H9 (cell line): ENCODE results near the gene WDFY3. TPM values are rescaled to one million over a fixed set of nuclear protein-coding genes. Genes with fewer than 3 reads are reported as not detected.

ENCODE experiments used
- DNase-seq: peaks from one replicate; pipeline ENCODE4 v3.0.0-alpha.2; 2017
- H2AFZ ChIP-seq: one replicate; pipeline ENCODE4 v1.6.1; 2013; ENCODE audit warnings: mild to moderate bottlenecking, low read length, control low read depth, moderate library complexity
- H2AK5ac ChIP-seq: 2 replicates; pipeline ENCODE4 v1.6.1; 2013; ENCODE audit warnings: low read length, control low read depth, mixed read lengths; ENCODE audit not compliant: insufficient read length
- H2BK120ac ChIP-seq: one replicate; pipeline ENCODE4 v1.6.1; 2013; ENCODE audit warnings: low read depth, mild to moderate bottlenecking, low read length, control low read depth, inconsistent platforms; ENCODE audit not compliant: poor library complexity, severe bottlenecking
- H2BK12ac ChIP-seq: 2 replicates; pipeline ENCODE4 v1.6.1; 2013; ENCODE audit warnings: low read length, control low read depth, mixed read lengths, low read depth; ENCODE audit not compliant: insufficient read length
- H2BK15ac ChIP-seq: 2 replicates; pipeline ENCODE4 v1.6.1; 2013; ENCODE audit warnings: low read depth, low read length, control low read depth
- H2BK20ac ChIP-seq: one replicate; pipeline ENCODE4 v1.6.1; 2013; ENCODE audit warnings: low read depth, mild to moderate bottlenecking, low read length, control low read depth, inconsistent platforms; ENCODE audit not compliant: poor library complexity, severe bottlenecking
- H2BK5ac ChIP-seq: 2 replicates; pipeline ENCODE4 v1.6.1; 2013; ENCODE audit warnings: low read length, control low read depth, mixed read lengths; ENCODE audit not compliant: insufficient read length
- H3K14ac ChIP-seq: 2 replicates; pipeline ENCODE4 v1.6.1; 2013; ENCODE audit warnings: low read length, control low read depth; ENCODE audit not compliant: insufficient read depth
- H3K18ac ChIP-seq: 2 replicates; pipeline ENCODE4 v1.6.1; 2013; ENCODE audit warnings: low read depth, mild to moderate bottlenecking, mixed read lengths, low read length, control low read depth; ENCODE audit not compliant: insufficient read length
- H3K23ac ChIP-seq: 2 replicates; pipeline ENCODE4 v1.6.1; 2013; ENCODE audit warnings: low read length, control low read depth, mixed read lengths, low read depth; ENCODE audit not compliant: insufficient read length
- H3K23me2 ChIP-seq: 2 replicates; pipeline ENCODE4 v1.6.1; 2013; ENCODE audit warnings: low read depth, mild to moderate bottlenecking, mixed read lengths, low read length, control low read depth; ENCODE audit not compliant: insufficient read length, poor library complexity, severe bottlenecking
- H3K27ac ChIP-seq: 2 replicates; pipeline ENCODE4 v1.5.1; 2013; ENCODE audit warnings: low read length, control low read depth, mixed read lengths, low read depth; ENCODE audit not compliant: insufficient read length
- H3K27me3 ChIP-seq: 2 replicates; pipeline ENCODE4 v1.6.1; 2013; ENCODE audit warnings: low read length, control low read depth, inconsistent platforms; ENCODE audit not compliant: insufficient read depth
- H3K4ac ChIP-seq: 2 replicates; pipeline ENCODE4 v1.6.1; 2013; ENCODE audit warnings: low read depth, mild to moderate bottlenecking, control low read depth, inconsistent platforms, low read length, moderate library complexity
- H3K4me1 ChIP-seq: 2 replicates; pipeline ENCODE4 v1.6.1; 2013; ENCODE audit warnings: low read length, control low read depth, inconsistent platforms; ENCODE audit not compliant: insufficient read depth
- H3K4me2 ChIP-seq: 2 replicates; pipeline ENCODE4 v1.6.1; 2013; ENCODE audit warnings: low read length, control low read depth, mixed read lengths; ENCODE audit not compliant: insufficient read length, insufficient read depth
- H3K56ac ChIP-seq: 2 replicates; pipeline ENCODE4 v1.6.1; 2013; ENCODE audit warnings: low read depth, mild to moderate bottlenecking, mixed read lengths, low read length, control low read depth; ENCODE audit not compliant: insufficient read length
- H3K79me1 ChIP-seq: 2 replicates; pipeline ENCODE4 v1.6.1; 2013; ENCODE audit warnings: low read depth, mild to moderate bottlenecking, moderate library complexity, low read length, control low read depth, inconsistent platforms; ENCODE audit not compliant: insufficient read depth, poor library complexity, severe bottlenecking
- H3K79me2 ChIP-seq: 2 replicates; pipeline ENCODE4 v1.6.1; 2013; ENCODE audit warnings: low read length, control low read depth, inconsistent platforms; ENCODE audit not compliant: insufficient read depth
- H3K9ac ChIP-seq: 2 replicates; pipeline ENCODE4 v1.6.1; 2013; ENCODE audit warnings: low read length, control low read depth, mixed read lengths; ENCODE audit not compliant: insufficient read length; ENCODE audit errors: extremely low read depth
- H3K9me3 ChIP-seq: one replicate; pipeline ENCODE4 v1.6.1; 2013; ENCODE audit warnings: low read depth, low read length, inconsistent platforms; ENCODE audit not compliant: control insufficient read depth
- H3T11ph ChIP-seq: one replicate; pipeline ENCODE4 v1.6.1; 2013; ENCODE audit warnings: mild to moderate bottlenecking, low read length, control low read depth, inconsistent platforms
- H4K20me1 ChIP-seq: one replicate; pipeline ENCODE4 v1.6.1; 2013; ENCODE audit not compliant: control insufficient read depth, insufficient read length, insufficient read depth
- H4K5ac ChIP-seq: 2 replicates; pipeline ENCODE4 v1.6.1; 2013; ENCODE audit warnings: low read depth, mild to moderate bottlenecking, mixed read lengths, low read length, control low read depth; ENCODE audit not compliant: insufficient read length
- H4K8ac ChIP-seq: replicated peaks from 2 replicates; pipeline ENCODE4 v1.6.1; 2013; ENCODE audit warnings: low read length, control low read depth, mixed read lengths, low read depth; ENCODE audit not compliant: insufficient read length
- H4K91ac ChIP-seq: 2 replicates; pipeline ENCODE4 v1.6.1; 2013; ENCODE audit warnings: low read depth, mild to moderate bottlenecking, moderate library complexity, mixed read lengths, low read length, control low read depth; ENCODE audit not compliant: insufficient read length
- H3K27ac Mint-ChIP-seq, 3 experiments: 2 replicates in 2 of 3; 3 replicates in 1 of 3; pipeline ENCODE4 v1.8.0; 2020 to 2021; ENCODE audit warnings: mixed read lengths in 3 of 3, mild to moderate bottlenecking in 1 of 3, moderate library complexity in 1 of 3
- H3K27me3 Mint-ChIP-seq: 2 replicates; pipeline ENCODE4 v1.8.0; 2021; ENCODE audit warnings: low read depth, mild to moderate bottlenecking, moderate library complexity, mixed read lengths
- H3K36me3 Mint-ChIP-seq, 3 experiments: 2 replicates in 2 of 3; 3 replicates in 1 of 3; pipeline ENCODE4 v1.8.0; 2020 to 2021; ENCODE audit warnings: low read depth in 3 of 3, mixed read lengths in 3 of 3; ENCODE audit not compliant: insufficient read depth in 1 of 3
- H3K4me1 Mint-ChIP-seq, 2 experiments: 2 replicates each; pipeline ENCODE4 v1.8.0; 2020; ENCODE audit warnings: mixed read lengths in 2 of 2
- H3K4me3 Mint-ChIP-seq, 2 experiments: 2 replicates in 1 of 2; 3 replicates in 1 of 2; pipeline ENCODE4 v1.8.0; 2020 to 2021; ENCODE audit warnings: mild to moderate bottlenecking in 2 of 2, mixed read lengths in 2 of 2, moderate library complexity in 1 of 2
- H3K9me3 Mint-ChIP-seq, 2 experiments: 2 replicates in 1 of 2; 3 replicates in 1 of 2; pipeline ENCODE4 v1.8.0; 2020; ENCODE audit warnings: mild to moderate bottlenecking in 2 of 2, mixed read lengths in 2 of 2, moderate library complexity in 1 of 2
- WGBS: extraction: QIAGEN DNeasy Blood & Tissue Kit; methylation state at CpG from one replicate; pipeline ENCODE4 v1.1.7; 2013; ENCODE audit warnings: missing lambda C conversion rate, low lambda C conversion rate, mixed read lengths; ENCODE audit not compliant: insufficient read length; ENCODE audit errors: extremely low coverage; 5-methylcytosine and 5-hydroxymethylcytosine counted together
- total RNA-seq: library from RNA; stranded (reverse); gene quantifications from 2 replicates; pipeline ENCODE4 v1.2.1, GENCODE V29; 2021
- TF ChIP-seq, protein P1 (sequence below): fragments of 200-600 bp; sonication (generic); conservative IDR thresholded peaks from 3 replicates; pipeline ENCODE4 v1.8.0; 2021; ENCODE audit warnings: antibody characterized with exemption, mild to moderate bottlenecking

Gene WDFY3
- total RNA-seq, 1 experiment from 2014 or later, result 54.6 TPM

DNA sequence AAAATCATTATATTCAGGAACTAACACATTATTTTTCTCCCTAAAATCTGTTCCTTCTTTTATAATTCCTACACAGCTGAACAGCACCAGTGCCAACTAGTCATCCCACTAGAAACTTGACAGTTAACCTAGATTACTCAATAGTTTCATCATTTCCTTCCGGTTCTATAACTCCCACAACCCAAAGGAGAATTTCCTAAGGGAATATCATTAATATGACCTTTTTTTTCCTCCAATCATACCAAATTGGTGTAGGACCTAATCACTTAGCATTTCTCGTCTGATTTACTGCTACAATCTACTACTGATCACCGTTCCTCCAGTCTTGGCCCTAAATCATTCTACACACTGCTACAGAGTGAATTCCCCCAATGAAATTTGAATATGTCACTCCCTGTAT is 45.9 kb downstream of the WDFY3 start:
- Histone ChIP-seq H2BK120ac (no peak overlapping the region), H4K5ac (no peak overlapping the region), H3K4me2 (no peak overlapping the region), H4K20me1 (no peaks in the 10 kb centered on the region), H3K4ac (no peak overlapping the region), H3K23me2 (no peaks in the 10 kb centered on the region), H2BK20ac (no peak overlapping the region), H3K27me3 (no peaks in the 10 kb centered on the region), H2AFZ (no peak overlapping the region), H2AK5ac (no peak overlapping the region), H3K4me1 (peaks cover 4% of the 10 kb centered on the region), H3K27ac (no peak overlapping the region), H3T11ph (no peak overlapping the region), H3K23ac (no peak overlapping the region), H4K91ac (no peak overlapping the region), H2BK15ac (no peak overlapping the region), H3K14ac (no peak overlapping the region), H3K79me2 (peaks cover 2% of the 10 kb centered on the region; the same call in 1 of the 2 replicates), H3K9ac (no peak overlapping the region), H3K18ac (no peak overlapping the region), H3K79me1 (no peaks in the 10 kb centered on the region), H4K8ac (no peak overlapping the region), H3K9me3 (no peaks in the 10 kb centered on the region), H2BK5ac (no peak overlapping the region), H2BK12ac (no peak overlapping the region), H3K56ac (no peak overlapping the region)
- Mint-ChIP-seq H3K4me1 (peaks cover 27 to 30% of the 10 kb centered on the region in 2 experiments), H3K36me3 (peaks cover 6 to 8% (median 7%) of the 10 kb centered on the region in 3 experiments; a peak in 6 of 7 replicates), H3K4me3 (no peak overlapping the region), H3K27ac (0 out of 7 replicates have a peak overlapping the region, but pooled peaks of 1 of the 3 experiments have one; percentile 10), H3K9me3 (no peaks in the 10 kb centered on the region), H3K27me3 (no peaks in the 10 kb centered on the region)
- no peak for DNase-seq
- WGBS, result no CpG with 5 or more reads among the region's 3 CpGs
- TF ChIP-seq, protein P1, sequence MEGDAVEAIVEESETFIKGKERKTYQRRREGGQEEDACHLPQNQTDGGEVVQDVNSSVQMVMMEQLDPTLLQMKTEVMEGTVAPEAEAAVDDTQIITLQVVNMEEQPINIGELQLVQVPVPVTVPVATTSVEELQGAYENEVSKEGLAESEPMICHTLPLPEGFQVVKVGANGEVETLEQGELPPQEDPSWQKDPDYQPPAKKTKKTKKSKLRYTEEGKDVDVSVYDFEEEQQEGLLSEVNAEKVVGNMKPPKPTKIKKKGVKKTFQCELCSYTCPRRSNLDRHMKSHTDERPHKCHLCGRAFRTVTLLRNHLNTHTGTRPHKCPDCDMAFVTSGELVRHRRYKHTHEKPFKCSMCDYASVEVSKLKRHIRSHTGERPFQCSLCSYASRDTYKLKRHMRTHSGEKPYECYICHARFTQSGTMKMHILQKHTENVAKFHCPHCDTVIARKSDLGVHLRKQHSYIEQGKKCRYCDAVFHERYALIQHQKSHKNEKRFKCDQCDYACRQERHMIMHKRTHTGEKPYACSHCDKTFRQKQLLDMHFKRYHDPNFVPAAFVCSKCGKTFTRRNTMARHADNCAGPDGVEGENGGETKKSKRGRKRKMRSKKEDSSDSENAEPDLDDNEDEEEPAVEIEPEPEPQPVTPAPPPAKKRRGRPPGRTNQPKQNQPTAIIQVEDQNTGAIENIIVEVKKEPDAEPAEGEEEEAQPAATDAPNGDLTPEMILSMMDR, result no peak
